Osteoblast (primary cell): Measurements from ENCODE around the gene GSE1. TPM values are rescaled to one million over a fixed set of nuclear protein-coding genes. Genes with fewer than 3 reads are reported as not detected.

ENCODE experiments used
- DNase-seq: peaks from one replicate; pipeline ENCODE4 v3.0.0; 2011; ENCODE audit warnings: low spot score, mixed read lengths; ENCODE audit not compliant: insufficient read length; ENCODE audit errors: missing footprints
- H2AFZ ChIP-seq: 2 replicates; pipeline ENCODE4 v1.6.0; 2011; ENCODE audit warnings: mild to moderate bottlenecking, low read length
- H3K27ac ChIP-seq: 2 replicates; pipeline ENCODE4 v1.5.1; 2011; ENCODE audit warnings: mild to moderate bottlenecking, low read depth, low read length, moderate library complexity
- H3K27me3 ChIP-seq: 2 replicates; pipeline ENCODE4 v1.6.0; 2012; ENCODE audit warnings: mild to moderate bottlenecking, control low read depth, inconsistent platforms, low read length, moderate library complexity; ENCODE audit not compliant: insufficient read depth
- H3K36me3 ChIP-seq: 2 replicates; pipeline ENCODE4 v1.5.1; 2011; ENCODE audit warnings: mild to moderate bottlenecking, low read length, control low read depth, moderate library complexity; ENCODE audit not compliant: insufficient read depth
- H3K4me1 ChIP-seq: 2 replicates; pipeline ENCODE4 v1.5.1; 2011; ENCODE audit warnings: mild to moderate bottlenecking, low read length, control low read depth, moderate library complexity; ENCODE audit not compliant: insufficient read depth
- H3K4me2 ChIP-seq: 2 replicates; pipeline ENCODE4 v1.6.0; 2011; ENCODE audit warnings: mild to moderate bottlenecking, low read length; ENCODE audit not compliant: insufficient read depth
- H3K4me3 ChIP-seq: fragments of 200-600 bp; sonication (generic); 3 replicates; pipeline ENCODE4 v1.5.1; 2012; ENCODE audit warnings: mild to moderate bottlenecking, low read length, inconsistent platforms; ENCODE audit not compliant: insufficient read depth
- H3K79me2 ChIP-seq: 2 replicates; pipeline ENCODE4 v1.6.0; 2012; ENCODE audit warnings: mild to moderate bottlenecking, low read length, control low read depth, inconsistent platforms; ENCODE audit not compliant: insufficient read depth
- H3K9me3 ChIP-seq: 2 replicates; pipeline ENCODE4 v1.5.1; 2011; ENCODE audit warnings: low read depth, low read length, control low read depth
- H4K20me1 ChIP-seq: 2 replicates; pipeline ENCODE4 v1.6.0; 2012; ENCODE audit warnings: mild to moderate bottlenecking, low read length, control low read depth; ENCODE audit not compliant: insufficient read depth
- CTCF ChIP-seq: IDR thresholded peaks from 2 replicates; pipeline ENCODE4 v1.5.1; 2011; ENCODE audit warnings: mild to moderate bottlenecking, low read depth, low read length, moderate library complexity; ENCODE audit errors: extremely low read depth
- total RNA-seq: library from RNA; depleted of rRNA; stranded (reverse); fragments of >200 nt; gene quantifications from 2 replicates; pipeline ENCODE4 v1.2.3, GENCODE V29; 2012

The GSE1 gene
- total RNA-seq, 1 donor: 49.6 TPM

- Histone ChIP-seq H3K9me3 (no peaks in the 10 kb centered on the region), H3K79me2 (peaks cover 81% of the 10 kb centered on the region)
Observed at GRCh38 chr16:85605051-85605911, 7.8 kb upstream of the GSE1 start.

GRCh38 chr16:85605912-85606841 lies 6.9 kb upstream of the GSE1 start:
- Histone ChIP-seq H3K36me3 (peaks cover 4% of the 10 kb centered on the region), H4K20me1 (peaks cover 83% of the 10 kb centered on the region), H3K4me2 (no peak overlapping the region), H3K27ac (no peak overlapping the region), H3K4me3 (no peak overlapping the region), H2AFZ (no peak overlapping the region), H3K4me1 (peaks cover 9% of the 10 kb centered on the region), H3K27me3 (no peaks in the 10 kb centered on the region), H3K79me2 (peaks cover 77% of the 10 kb centered on the region), H3K9me3 (no peaks in the 10 kb centered on the region)
- no peak for TF ChIP-seq CTCF
- no peak for DNase-seq

More at GRCh38 chr16:85605051-85605911, 7.8 kb upstream of the GSE1 start:
- Histone ChIP-seq H3K27ac (no peak overlapping the region), H3K4me3 (no peak overlapping the region), H3K27me3 (no peaks in the 10 kb centered on the region), H3K36me3 (peaks cover 4% of the 10 kb centered on the region), H2AFZ (no peak overlapping the region), H4K20me1 (peaks cover 87% of the 10 kb centered on the region), H3K4me1 (peaks cover 3% of the 10 kb centered on the region), H3K4me2 (no peak overlapping the region)
- TF ChIP-seq CTCF: no peak
- DNase-seq: no peak

- H3K4me2 ChIP-seq: no peak overlapping the region
- peaks cover 71% of the 10 kb centered on the region for H3K79me2 ChIP-seq
- no peak overlapping the region for H2AFZ ChIP-seq
- DNase-seq: no peak
- H4K20me1 ChIP-seq: peaks cover 76% of the 10 kb centered on the region
- TF ChIP-seq CTCF: no peak
- H3K4me1 ChIP-seq: peaks cover 9% of the 10 kb centered on the region
- H3K36me3 ChIP-seq: peaks cover 4% of the 10 kb centered on the region
- H3K27me3 ChIP-seq: no peaks in the 10 kb centered on the region
- H3K4me3 ChIP-seq: no peak overlapping the region
- H3K27ac ChIP-seq: no peak overlapping the region
- H3K9me3 ChIP-seq: no peaks in the 10 kb centered on the region
Observed at GRCh38 chr16:85606904-85607303, 6.2 kb upstream of the GSE1 start.
